OCI-LY7 (cell line): ENCODE measurements around the gene HUS1B.

Source experiments
- CTCF ChIP-seq: fragments of 200-600 bp; sonication (generic); conservative IDR thresholded peaks from 2 replicates; pipeline ENCODE4 v1.5.1; 2014; ENCODE audit warnings: mild to moderate bottlenecking, antibody characterized with exemption, low read length, moderate library complexity, mixed read lengths
- EZH2phosphoT487 ChIP-seq: fragments of 200-600 bp; sonication (generic); IDR thresholded peaks from 2 replicates; pipeline ENCODE4 v1.6.1; 2018; ENCODE audit warnings: low read depth, borderline replicate concordance, mild to moderate bottlenecking, mixed run types, antibody characterized with exemption, low read length, moderate library complexity, mixed read lengths

- TF ChIP-seq CTCF (no peak), EZH2phosphoT487 (no peak)
Measured at GRCh38 chr6:613981-614380, 42.9 kb downstream of the HUS1B start.
